Aorta (tissue), 5 donors: ENCODE measurements around the gene SSH2. TPM values are rescaled to one million over a fixed set of nuclear protein-coding genes. Genes with fewer than 3 reads are reported as not detected.
"Not testable (repeated sequence)": the region's sequence is repeated elsewhere in the genome, so short reads cannot be mapped to it uniquely, and the experiment has no call there.

Experiments
- ATAC-seq: fragments of 200-7000 bp; cut with Tn5 transposase; one replicate; pipeline ENCODE4 v1.9.1; 2022; ENCODE audit warnings: moderate library complexity; ENCODE audit not compliant: low FRiP score
- DNase-seq, 2 donors: peaks; one replicate each; pipeline ENCODE4 v3.0.0-alpha.2; 2020
- H3K27ac ChIP-seq, 2 donors: one replicate each; pipeline ENCODE4 v1.5.1; 2013; ENCODE audit warnings: low read length in 2 of 2, mild to moderate bottlenecking in 2 of 2, moderate library complexity in 2 of 2, control low read depth in 1 of 2, inconsistent platforms in 1 of 2, low read depth in 1 of 2
- H3K27me3 ChIP-seq, 2 donors: one replicate each; pipeline ENCODE4 v1.6.1; 2013; ENCODE audit warnings: control low read depth in 1 of 2, low read length in 1 of 2, mild to moderate bottlenecking in 1 of 2, moderate library complexity in 1 of 2; ENCODE audit not compliant: insufficient read depth in 2 of 2, control insufficient read depth in 1 of 2
- H3K36me3 ChIP-seq, 2 donors: one replicate each; pipeline ENCODE4 v1.6.1; 2013; ENCODE audit warnings: control low read depth in 1 of 2, low read length in 1 of 2, mild to moderate bottlenecking in 1 of 2; ENCODE audit not compliant: insufficient read depth in 2 of 2, control insufficient read depth in 1 of 2
- H3K4me1 ChIP-seq, 2 donors: one replicate each; pipeline ENCODE4 v1.6.1; 2013; ENCODE audit warnings: low read length in 2 of 2, control low read depth in 1 of 2, mild to moderate bottlenecking in 1 of 2, moderate library complexity in 1 of 2; ENCODE audit not compliant: insufficient read depth in 2 of 2, control insufficient read depth in 1 of 2
- H3K4me3 ChIP-seq, 2 donors: one replicate each; pipeline ENCODE4 v1.5.1; 2013; ENCODE audit warnings: low read length in 2 of 2, control low read depth in 1 of 2, mild to moderate bottlenecking in 1 of 2
- H3K9me3 ChIP-seq: one replicate; pipeline ENCODE4 v1.6.1; 2013; ENCODE audit warnings: mild to moderate bottlenecking, low read length; ENCODE audit not compliant: control insufficient read depth
- WGBS, 2 donors: extraction: QIAGEN DNeasy Blood & Tissue Kit; methylation state at CpG; one replicate each; pipeline ENCODE4 v1.1.7; 2013; 5-methylcytosine and 5-hydroxymethylcytosine counted together
- intact Hi-C, 2 donors: fragments of 100-400 bp; cut with DNase I; formaldehyde crosslinking; loops; one replicate each; pipeline versions ENCODE4 v1.14.2 to v1.15.0; 2022
- polyA plus RNA-seq, 2 donors: library from polyadenylated mRNA; stranded (reverse); fragments of 200-250 nt; gene quantifications; one replicate each; pipeline ENCODE4 v1.2.3, GENCODE V29; 2013
- total RNA-seq, 2 donors: library from RNA; stranded (reverse); fragmentation: NEBNext Ultra II Directional; extraction: Animal tissue kit (Norgen Biotek cat#: 25700); gene quantifications; one replicate each; pipeline ENCODE4 v1.2.1, GENCODE V29; 2021
- donor health status: healthy with polysubstance abuse.
- donor health status: Bipolar disorder and iron deficiency.
- donor health status: DM: no; HTN: no; CAD: no.
- donor health status: DM: no; HTN: no; CAD: no.
- donor health status: DM: yes; HTN: yes; CAD: no.

The SSH2 gene
- total and polyA plus RNA-seq, 4 donors: 7.2 to 35.3 (median 30.3) TPM

DNA sequence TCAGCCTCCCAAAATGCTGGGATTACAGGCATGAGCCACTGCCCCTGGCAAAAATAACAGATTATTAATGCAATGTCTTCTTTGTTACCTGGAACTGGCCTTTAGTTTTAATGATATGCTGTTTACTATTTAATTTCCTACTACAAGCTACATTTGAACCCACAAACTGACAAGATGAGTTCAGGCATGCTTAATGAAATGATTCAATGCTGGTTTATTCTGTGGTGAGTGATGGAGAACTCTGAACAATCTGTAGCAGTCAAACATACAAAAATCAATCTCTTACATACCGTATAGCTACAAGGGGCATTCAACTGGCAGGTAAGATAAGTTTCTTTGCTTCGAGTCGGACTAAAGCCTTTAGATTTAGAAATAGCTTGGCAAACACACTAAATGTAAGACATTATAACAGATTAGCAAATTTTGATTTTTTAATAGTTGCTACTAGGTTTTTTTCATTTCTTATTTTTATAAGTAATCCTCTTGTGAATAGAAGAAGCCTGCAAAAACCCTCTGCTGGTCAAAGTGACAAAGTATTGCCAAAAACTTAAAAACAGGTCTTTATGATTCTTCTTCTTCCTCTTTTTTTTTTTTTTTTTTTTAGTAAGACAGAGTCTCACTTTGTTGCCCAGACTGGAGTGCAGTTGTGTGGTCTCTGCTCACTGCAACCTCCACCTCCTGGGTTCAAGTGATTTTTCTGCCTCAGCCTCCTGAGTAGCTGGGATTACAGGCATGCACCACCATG, 138.5 kb downstream of the SSH2 start:
- Histone ChIP-seq H3K36me3 (no peaks in the 10 kb centered on the region), H3K4me1 (peaks cover 0 to 7% of the 10 kb centered on the region in 2 donors), H3K27me3 (no peaks in the 10 kb centered on the region), H3K4me3 (no peak overlapping the region), H3K9me3 (no peaks in the 10 kb centered on the region), H3K27ac (no peak overlapping the region)
- DNase-seq (no peak), ATAC-seq (no peak)
- intact Hi-C loops: no loop called here
- 73 to 75% methylated on average over 3 of the region's 3 CpGs for WGBS, 2 donors

DNA sequence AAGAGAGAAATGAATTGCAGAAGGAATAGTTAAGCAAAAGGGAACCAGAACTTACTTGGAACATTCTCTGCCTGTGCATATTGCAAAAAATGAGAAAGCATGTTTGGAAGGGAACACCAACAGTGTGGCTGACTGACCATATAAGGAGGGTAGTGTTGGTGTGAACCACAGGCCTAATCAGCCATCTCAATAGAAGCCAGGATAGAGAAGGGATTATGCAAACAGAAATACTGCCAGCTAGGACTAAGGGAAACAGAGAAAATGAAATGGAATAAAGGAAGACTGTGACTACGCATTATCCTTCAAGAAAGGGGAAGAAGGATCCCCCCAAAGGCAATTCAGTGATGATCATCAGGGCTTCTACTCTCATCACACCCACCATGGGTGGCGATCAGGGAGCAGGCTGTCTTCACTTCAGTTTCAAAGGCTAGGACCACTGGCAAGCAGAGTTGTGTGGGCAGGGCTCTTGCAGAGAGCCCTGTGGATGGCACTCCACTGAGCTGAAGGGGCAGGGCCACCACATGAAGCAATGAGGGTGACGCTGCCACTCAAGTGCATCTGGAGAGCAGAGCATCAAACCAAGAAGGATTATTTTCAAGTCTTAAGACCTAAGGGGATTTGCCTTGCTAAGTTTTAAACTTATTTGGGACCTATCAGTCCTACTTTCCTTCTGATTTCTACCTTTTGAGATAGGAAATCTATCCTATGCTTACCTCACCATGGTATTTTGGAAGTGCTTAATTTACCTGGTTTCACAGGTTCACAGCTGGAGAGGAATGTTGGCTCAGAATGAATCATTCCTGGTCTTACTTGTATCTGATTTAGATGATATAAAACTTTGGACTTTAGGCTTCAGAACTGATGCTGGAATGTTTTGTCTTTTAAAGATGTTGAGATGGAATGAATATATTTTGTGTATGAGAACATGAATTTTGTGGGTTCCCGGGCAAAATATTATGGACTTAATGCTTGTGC, 140.5 kb downstream of the SSH2 start:
- peak; percentile 82 for ATAC-seq
- Histone ChIP-seq H3K36me3 (no peaks in the 10 kb centered on the region), H3K4me1 (peaks cover 0 to 9% of the 10 kb centered on the region in 2 donors), H3K4me3 (no peak overlapping the region), H3K9me3 (no peaks in the 10 kb centered on the region), H3K27me3 (no peaks in the 10 kb centered on the region), H3K27ac (peak overlapping the region; percentile 15 to 96)
- intact Hi-C loops: no loop called here
- no peak for DNase-seq
- 52 to 62% methylated on average over 4 of the region's 4 CpGs for WGBS, 2 donors

DNA sequence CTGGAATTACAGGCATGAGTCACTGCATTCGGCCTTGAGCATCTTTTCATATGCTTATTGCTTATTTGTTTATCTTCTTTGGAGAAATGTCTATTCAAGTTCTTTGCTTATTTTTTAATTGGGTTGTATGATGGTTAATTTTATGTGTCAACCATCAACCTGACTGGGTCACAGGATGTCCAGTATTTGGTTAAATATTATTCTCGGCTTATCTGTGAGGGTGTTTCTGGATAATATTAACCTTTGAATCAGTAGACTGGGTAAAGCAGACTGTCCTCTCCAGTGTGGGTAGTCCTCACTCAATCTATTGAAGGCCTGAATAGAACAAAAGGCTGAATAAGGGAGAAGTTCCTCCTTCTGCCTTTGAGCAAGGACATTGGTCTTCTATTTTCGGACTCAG, 142.0 kb downstream of the SSH2 start:
- ATAC-seq: no peak
- intact Hi-C loops: no loop called here

DNA sequence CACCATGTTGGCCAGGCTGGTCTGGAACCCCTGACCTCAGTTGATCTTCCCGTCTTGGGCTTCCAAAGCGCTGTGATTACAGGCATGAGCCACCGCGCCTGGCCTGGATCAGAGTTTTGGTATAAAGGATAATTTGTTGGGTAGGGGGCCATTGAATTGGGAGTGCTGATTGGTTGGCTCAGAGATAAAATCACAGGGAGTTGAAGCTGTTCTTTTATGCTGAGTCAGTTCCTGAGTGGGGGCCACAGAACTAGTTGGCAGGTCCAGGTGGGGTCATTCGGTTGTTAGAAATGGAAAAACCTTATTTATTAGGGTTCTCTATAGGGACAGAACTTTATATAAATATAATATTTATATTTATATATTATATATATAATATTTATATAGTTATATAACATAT, 147.1 kb downstream of the SSH2 start:
- Histone ChIP-seq H3K4me1 (peaks cover 0 to 3% of the 10 kb centered on the region in 2 donors), H3K27me3 (no peaks in the 10 kb centered on the region), H3K27ac (no peak overlapping the region), H3K9me3 (no peaks in the 10 kb centered on the region), H3K36me3 (no peaks in the 10 kb centered on the region), H3K4me3 (no peak overlapping the region)
- WGBS, 2 donors: 98 to 99% methylated on average over 5 of the region's 5 CpGs
- intact Hi-C loops: no loop called here
- DNase-seq: no peak
- no peak for ATAC-seq

More for the DNA sequence above, 142.0 kb downstream of the SSH2 start:
- Histone ChIP-seq H3K36me3 (no peaks in the 10 kb centered on the region), H3K4me1 (peaks cover 0 to 9% of the 10 kb centered on the region in 2 donors), H3K9me3 (no peaks in the 10 kb centered on the region), H3K4me3 (no peak overlapping the region), H3K27ac (peak overlapping the region in 1 of 2 donors; percentile 28), H3K27me3 (no peaks in the 10 kb centered on the region)
- WGBS, 2 donors: 92 to 93% methylated on average over 3 of the region's 3 CpGs
- no peak for DNase-seq

DNA sequence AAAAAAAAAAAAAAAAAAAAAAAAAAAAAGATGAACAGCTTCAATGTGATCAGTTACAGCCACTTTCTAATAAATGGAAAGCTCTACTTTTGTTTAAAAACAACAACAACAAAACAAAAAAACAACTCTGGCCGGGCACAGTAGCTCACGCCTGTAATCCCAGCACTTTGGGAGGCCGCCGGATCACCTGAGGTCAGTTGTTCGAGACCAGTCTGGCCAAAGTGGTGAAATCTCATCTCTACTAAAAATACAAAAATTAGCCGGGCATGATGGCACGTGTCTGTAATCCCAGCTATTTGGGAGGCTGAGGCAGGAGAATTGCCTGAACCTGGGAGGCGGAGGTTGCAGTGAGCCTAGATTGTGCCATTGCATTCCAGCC, 150.2 kb downstream of the SSH2 start:
- H3K9me3 ChIP-seq, H3K27ac ChIP-seq, H3K27me3 ChIP-seq, DNase-seq, H3K36me3 ChIP-seq, H3K4me3 ChIP-seq, H3K4me1 ChIP-seq, ATAC-seq: not testable (repeated sequence)
- intact Hi-C loops: loop anchor here (5.0 kb wide), 4 partner anchors 138 to 198 kb away; partner anchors contain the start of genes CORO6 (in 1 of the 2) and GIT1 (in 1 of the 2)
- WGBS, 2 donors: 83% methylated on average over 8 of the region's 8 CpGs

DNA sequence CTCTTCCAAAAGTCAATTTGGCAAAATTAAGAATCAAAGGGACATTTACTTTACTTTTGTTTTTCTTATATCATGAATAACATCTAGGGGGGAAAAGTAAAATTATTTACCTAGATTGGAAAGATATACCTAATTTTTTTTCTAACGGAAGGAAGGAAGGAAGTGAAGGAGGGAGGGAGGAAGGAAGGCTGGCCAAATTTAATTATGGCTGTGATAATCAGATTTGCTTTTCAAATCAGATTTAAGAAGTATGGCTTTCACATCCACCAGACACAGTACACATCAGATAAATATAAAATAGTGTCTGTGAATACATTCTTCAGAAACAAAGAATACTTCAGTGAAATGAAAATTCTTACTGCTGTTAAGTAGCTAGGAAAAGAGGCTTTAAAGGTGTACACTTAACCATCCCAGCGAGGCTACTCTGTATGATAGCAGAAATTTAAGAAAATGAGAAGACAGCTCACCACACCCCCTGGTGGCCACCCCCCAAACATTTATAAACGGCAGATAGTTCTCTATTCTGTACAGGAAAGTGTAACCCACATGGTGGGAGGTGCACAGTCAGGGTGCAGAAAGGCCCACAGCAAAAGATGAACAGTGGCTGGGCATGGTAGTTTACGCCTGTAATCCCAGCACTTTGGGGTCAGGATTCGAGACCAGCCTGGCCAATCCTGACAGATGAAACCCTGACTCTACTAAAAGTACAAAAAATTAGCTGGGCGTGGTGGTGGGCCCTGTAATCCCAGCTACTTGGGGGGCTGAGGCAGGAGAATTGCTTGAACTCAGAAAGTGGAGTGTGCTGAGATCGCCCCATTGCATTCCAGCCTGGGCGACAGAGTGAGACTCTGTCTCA, 150.8 kb downstream of the SSH2 start:
- ATAC-seq (peak; percentile 94), DNase-seq (peak; percentile 79 to 88)
- Histone ChIP-seq H3K4me3 (no peak overlapping the region), H3K27ac (no peak overlapping the region), H3K9me3 (no peaks in the 10 kb centered on the region), H3K4me1 (no peaks in the 10 kb centered on the region), H3K27me3 (no peaks in the 10 kb centered on the region), H3K36me3 (no peaks in the 10 kb centered on the region)
- intact Hi-C loops: loop anchor here (5.0 kb wide), 4 partner anchors 137 to 197 kb away; partner anchors contain the start of genes CORO6 (in 1 of the 2) and GIT1 (in 1 of the 2)
- 39 to 46% methylated on average over 8 of the region's 8 CpGs for WGBS, 2 donors

DNA sequence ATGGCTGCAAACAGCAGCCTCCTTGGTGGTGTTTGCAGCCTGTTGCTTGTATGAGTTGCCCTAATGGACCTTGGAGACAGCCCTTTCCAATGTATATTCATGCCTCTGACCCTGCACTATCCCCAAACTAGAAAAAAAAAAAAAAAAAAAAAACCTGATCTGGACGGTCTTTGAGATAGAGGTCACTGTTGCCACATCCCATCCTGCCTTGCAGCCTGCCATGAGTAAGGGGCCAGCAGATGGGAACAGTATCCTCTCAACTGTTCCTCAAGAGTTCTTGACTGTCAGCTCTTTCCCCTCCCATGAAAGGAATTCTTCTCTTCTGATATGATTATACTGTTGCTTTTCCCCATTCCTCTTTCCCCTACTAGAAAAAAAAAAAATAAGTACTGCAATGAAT, 152.4 kb downstream of the SSH2 start:
- 92 to 96% methylated on average over 1 of the region's 1 CpG for WGBS, 2 donors
- no peak for ATAC-seq

DNA sequence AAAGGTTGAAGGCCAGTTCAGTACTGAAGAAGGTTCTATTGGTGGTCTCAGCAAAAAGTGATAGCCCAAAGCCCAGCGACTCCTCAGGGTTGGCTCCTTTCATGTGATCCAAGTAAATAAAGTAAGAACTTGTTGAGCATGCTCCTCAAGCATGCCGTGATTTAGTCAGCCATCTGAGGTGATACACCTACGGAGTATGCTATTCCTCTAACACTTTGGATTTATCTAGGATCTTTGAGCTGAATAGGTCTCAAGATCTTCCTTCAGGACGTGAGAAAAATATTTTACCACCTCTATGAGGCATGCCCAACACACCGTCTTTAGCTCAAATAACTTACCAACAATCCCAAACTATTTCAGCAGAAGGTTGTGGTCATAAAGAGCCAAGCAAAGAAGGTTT, 154.0 kb downstream of the SSH2 start:
- no peak overlapping the region for H3K4me3 ChIP-seq
- H3K27me3 ChIP-seq: no peaks in the 10 kb centered on the region
- ATAC-seq (no peak), DNase-seq (no peak)
- no peaks in the 10 kb centered on the region for H3K9me3 ChIP-seq
- intact Hi-C loops: loop anchor here (5.0 kb wide), 4 partner anchors 134 to 194 kb away; partner anchors contain the start of genes CORO6 (in 1 of the 2) and GIT1 (in 1 of the 2)
- H3K4me1 ChIP-seq: no peaks in the 10 kb centered on the region
- WGBS, 2 donors: 95 to 97% methylated on average over 5 of the region's 5 CpGs
- no peak overlapping the region for H3K27ac ChIP-seq
- no peaks in the 10 kb centered on the region for H3K36me3 ChIP-seq

More for the DNA sequence above, 152.4 kb downstream of the SSH2 start:
- no peaks in the 10 kb centered on the region for H3K27me3 ChIP-seq
- no peak for DNase-seq
- no peaks in the 10 kb centered on the region for H3K36me3 ChIP-seq
- intact Hi-C loops: loop anchor here (5.0 kb wide), 4 partner anchors 135 to 195 kb away; partner anchors contain the start of genes CORO6 (in 1 of the 2) and GIT1 (in 1 of the 2)
- H3K27ac ChIP-seq: no peak overlapping the region
- no peaks in the 10 kb centered on the region for H3K4me1 ChIP-seq
- no peak overlapping the region for H3K4me3 ChIP-seq
- H3K9me3 ChIP-seq: no peaks in the 10 kb centered on the region
